UCSD-AML1 (cell line): ENCODE data around the gene LAD1.
A peak's percentile ranks its signal among the peaks of the same experiment; 100 is the strongest.

Source experiments
- DNase-seq: peaks from one replicate; lab custom pipeline; 2025; ENCODE audit not compliant: unreplicated experiment; lab: John Stamatoyannopoulos, UW

The LAD1 gene

DNA sequence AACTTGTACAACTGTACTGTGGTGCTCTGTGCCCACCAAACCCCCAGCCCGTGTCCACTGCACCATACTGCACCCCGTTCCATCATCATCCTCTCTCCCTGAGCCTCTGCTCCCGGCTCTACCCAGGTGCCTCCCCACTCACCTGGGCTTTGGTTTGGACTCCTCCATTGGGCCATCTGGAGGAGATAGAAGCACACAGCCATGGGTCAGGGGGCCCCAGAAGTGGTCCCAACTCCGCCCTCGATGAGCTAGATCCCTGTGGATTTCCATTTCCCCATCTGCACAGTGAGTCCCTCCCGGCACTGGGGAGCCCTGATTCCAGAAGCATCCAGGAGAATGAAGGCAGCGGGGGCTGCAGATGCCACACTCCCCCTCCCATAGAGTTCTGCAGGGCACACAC is 32.4 kb downstream of the LAD1 start:
- no peak for DNase-seq

DNA sequence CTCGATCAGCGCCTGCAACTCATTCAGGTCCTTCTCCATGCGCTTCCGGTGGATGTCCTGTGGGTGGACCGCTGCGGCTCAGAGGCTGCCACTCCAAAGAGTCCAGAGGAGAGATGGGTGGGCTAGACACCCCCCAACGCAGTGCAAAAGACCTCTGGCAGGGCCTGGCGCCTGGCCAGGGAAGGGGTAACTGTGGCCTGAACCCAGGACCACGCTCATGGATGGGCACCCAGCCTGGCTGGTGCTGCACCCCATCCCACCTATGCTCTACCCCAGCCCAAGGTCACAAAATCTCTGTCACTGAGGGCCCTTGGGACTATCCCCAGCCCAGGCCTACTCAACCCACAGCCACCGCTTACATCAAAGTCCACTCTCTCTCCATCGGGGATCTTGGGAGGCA is 33.9 kb downstream of the LAD1 start:
- no peak for DNase-seq

DNA sequence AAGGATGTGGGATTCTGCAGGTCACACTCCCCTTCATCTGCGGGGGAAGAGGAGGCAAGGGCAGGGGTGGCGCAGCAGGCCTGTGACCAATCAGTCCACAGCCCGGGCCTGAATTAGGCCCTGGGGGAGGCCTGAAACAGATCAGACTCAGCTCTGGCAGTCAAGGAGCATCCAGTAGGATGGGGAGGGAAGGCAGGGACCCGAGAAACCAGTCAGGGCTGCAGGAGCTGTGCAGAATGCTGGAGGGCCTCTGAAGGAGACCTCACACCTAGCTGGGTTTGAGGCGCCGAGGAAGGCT is 34.4 kb downstream of the LAD1 start:
- DNase-seq: no peak

DNA sequence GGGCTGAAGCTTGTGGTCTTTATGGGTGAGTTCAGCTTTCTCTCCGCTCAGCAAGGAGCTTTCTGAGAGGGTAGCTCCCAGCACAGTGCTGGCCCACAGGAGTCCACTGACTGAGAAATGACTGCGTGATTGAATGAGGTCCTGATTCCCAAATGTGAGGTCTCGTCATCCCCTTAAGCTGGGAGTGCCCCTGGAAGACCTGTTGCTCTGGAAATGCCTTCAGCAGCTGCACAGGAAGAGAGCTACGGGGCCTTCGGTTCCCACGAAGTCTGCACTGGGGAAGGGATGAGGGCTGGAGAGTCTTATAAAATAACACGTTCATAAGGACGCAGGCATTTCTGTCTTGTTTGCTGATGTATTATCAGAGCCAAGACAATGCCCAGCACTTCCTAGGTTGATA is 35.7 kb downstream of the LAD1 start:
- DNase-seq: no peak

DNA sequence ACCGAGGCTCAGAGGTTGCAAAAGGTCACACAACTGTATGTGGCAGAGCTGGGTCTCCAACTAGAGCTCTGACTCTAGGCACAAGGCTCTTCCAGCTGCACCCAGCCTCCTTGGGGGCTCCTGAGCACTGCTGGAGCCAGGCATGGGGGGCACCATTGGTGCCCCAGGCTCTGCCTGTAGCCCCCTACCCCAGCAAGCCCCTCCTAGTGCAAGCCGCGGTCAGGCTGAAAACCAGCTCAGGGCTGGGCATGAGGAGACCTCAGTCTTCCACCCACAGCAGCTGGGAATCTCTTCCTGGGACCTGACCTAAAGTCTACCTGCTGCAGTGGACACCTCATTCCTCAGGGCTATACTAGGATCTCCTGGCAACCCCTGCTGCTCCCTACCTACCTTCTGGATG is 36.2 kb downstream of the LAD1 start:
- DNase-seq: no peak

DNA sequence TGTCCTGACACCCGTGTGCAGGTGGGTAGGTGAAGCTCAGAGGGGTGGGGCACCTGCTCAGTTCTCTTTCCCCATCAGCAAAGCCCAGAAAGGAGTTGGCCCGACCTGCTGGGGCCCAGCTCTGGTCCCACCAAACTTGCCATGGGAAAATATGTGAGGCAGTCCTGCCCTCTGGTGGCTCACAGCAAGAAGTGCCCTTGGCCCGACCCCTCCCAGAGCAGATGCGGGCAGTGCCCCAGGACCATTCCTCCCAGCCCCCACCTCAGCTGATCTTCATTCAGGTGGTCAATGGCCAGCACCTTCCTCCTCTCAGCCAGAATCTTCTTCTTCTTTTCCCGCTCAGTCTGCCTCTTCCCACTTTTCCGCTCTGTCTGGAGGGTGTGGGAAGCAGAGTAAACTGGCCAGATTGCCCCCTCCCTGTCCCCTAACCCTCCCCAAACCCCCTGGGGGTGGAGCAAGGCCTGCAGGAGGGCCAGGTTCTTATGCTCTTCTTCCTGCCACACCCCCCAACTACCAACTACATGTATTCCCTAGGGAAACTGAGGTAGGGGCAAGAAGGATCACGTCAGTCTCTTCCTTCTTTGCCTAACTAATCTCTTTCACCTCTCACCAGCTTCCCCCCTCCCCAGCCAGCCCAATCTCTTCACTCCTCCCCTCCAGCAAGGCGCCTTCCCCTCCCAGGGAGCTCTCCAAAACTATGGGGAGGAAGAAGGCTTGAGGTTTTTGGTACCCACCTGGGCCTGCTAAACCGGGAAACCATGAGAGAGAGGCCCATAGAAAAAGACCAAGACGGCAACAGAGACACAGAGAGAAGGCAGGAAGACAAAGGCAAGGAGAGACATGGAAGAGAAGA is 37.2 kb downstream of the LAD1 start:
- DNase-seq: peak; percentile 28

DNA sequence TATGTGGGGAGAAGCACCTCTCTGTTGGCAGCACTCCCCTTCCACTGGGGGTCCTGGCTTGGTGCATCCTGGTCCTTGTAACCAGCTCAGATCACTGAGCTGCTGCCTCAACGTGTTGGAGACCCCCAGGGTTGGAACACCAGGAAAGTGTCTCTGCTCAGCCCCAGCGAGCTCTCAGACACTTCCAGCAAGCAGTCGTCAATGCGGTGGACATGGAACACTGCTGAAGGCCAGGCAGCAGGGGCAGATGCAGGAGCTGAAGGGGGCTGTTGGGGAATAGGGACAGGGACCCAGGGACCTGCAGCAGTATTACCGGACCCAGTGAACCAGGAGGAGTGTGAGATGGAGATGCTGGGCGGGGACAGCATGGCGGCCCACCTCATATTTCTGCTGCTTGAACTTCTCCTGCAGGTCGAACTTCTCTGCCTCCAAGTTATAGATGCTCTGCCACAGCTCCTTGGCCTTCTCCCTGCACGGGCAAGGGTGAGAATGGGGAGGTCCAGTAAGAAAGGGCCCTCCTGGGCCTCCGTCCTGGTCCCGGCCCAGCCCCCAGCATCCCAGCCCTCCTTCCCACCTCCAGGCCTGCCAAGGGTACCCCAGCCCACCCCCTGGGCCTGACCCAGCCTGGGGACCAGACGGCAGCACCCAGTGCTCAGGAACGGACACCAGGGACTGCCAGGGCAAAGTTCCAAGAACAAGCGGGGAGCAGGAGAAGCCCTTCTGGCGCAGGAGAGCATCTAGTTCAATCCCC is 38.0 kb downstream of the LAD1 start:
- DNase-seq: no peak

DNA sequence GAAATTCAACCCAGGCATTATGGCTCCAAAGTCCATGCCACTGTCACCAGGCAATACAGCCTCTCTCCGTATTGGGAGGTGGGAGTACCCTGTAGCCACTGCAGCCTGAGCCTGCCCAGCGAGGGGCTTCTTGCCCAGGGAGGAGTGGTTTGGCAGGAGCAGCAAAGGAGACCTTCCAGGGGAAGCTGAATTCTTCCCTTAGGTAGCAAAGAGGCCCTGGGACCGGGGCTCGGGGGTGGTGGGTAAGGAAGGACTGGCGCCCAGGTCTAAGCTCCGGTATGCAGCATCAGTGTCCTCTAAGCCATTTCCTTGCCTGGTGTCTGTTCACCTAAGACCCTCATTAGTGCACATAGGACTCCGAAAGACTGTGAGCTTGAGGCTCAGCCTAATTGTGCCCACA is 38.6 kb downstream of the LAD1 start:
- DNase-seq: no peak

DNA sequence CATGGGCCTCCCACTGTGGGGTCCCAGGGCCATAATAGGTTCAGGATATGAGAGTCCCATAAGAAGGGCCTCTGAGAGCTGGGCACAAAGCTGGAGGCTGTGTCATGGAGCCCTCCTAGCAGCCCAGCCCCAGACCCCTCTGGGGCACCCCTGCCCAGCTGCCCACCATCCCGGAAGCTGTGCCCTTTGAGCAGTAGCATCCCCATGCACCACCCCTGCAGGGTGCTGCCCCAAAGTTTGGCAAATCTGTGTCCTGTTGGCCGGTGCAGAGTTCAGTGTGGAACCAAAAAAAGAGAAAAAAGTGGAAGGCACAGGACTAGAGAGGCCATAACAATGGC is 39.3 kb downstream of the LAD1 start:
- DNase-seq: no peak

DNA sequence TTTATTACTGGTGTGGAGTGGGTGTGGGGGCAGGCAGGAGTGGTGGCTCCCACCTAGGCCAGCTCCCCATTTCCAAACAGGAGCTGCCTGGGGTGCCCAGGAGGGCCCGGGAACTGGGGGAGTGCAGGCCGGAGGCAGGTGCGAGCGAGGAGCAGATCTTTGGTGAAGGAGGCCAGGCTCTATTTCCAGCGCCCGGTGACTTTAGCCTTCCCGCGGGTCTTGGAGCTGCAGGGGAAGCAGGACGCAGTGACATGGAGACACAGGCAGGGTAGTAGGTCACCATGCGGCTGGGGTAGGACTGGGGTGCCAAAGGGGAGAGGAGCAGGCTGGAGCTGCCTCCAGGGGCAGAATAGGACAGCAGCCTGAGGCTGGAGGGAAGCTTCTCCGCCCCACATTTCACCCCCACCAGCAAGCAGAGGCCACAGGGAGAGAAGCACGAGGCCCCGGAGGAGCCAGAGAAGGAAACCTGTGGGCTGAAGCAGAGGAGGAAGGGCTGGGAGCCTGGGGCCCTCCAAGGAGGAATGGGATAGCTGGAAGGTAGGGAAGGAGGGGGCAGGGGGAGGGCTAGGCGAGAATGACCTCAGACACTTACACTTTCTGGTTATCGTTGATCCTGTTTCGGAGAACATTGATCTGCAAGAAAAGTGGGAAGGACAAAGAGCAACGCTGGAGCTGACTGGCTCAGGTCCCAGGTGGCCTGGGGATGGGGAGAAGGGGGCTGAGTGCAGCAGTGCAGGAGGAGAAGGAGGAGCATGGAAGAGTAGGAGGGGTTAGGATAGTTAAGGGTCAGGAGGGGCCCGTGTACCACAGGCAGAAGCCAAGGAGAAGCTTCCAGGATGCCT is 39.9 kb downstream of the LAD1 start:
- DNase-seq: no peak

DNA sequence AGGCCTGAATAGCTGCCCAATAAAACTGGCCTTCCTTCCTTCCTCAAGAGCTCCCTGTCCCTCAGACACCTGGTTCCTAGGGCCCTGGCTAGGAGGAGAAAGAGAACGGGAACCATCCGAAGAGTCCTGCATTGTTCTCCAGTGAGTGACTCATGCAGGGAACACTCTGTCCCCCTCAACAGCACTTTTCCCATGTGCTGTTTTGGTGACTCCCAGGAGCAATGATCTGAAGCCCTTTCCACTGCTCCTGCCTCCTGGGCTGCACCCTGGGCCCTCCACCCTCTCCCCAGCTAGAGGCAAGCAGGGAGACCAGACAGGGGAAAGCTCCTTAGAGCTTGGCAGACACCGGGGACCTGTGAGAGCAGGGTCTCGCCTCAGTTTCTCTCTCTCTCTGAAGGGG is 40.5 kb downstream of the LAD1 start:
- DNase-seq: no peak

DNA sequence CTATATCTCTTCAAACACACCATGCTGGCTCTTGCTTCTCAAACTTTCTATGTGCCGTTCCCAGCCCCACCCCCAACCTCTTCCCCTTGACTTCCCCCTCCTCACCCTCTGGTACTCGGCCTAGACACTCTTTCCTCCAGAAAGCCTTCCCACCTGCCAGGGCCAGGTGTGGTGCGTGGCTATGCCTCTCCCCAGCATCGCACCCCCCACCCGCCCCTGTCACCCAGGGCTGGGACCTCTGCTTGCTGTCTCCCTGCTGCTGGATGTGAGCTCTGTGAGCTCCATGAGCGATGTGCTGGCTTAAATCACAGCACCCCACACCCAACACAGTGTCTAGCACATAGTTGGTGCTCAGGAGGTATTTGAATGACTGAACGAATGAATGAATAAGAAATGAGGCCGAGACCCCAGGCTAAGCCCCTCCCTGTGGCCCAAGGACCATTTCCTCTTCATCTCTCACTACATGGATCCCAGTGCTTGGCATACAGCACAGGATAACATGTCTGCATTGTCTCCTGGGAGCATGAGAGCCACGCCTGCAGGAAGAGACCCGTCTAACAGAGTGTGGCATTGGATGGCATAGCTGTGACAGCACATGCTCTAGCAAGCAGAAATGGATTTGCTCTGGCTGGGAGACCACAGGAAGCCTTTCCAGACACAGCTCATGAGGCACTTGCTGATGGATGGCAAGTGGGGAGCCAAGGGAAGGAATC is 41.3 kb downstream of the LAD1 start:
- DNase-seq: no peak

DNA sequence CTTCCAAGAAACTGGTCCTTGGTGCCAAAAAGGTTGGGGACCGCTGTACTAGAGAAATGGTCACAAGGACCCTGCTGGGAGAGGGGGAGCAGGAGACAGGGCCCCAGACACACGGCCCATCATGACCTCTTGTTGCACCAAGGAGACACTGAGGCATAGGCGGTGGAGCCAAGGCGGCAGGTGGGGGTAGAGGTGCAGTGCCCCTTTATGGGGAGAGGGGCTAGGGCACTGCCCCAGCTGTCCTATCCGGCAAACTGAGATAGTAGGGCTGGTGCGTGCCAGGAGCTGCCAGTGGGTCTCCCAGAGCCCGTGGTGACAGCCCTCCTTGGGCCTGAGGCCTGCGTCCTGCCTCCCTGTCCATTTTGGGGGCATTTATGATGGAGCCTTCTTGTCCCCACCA is 41.9 kb downstream of the LAD1 start:
- no peak for DNase-seq

DNA sequence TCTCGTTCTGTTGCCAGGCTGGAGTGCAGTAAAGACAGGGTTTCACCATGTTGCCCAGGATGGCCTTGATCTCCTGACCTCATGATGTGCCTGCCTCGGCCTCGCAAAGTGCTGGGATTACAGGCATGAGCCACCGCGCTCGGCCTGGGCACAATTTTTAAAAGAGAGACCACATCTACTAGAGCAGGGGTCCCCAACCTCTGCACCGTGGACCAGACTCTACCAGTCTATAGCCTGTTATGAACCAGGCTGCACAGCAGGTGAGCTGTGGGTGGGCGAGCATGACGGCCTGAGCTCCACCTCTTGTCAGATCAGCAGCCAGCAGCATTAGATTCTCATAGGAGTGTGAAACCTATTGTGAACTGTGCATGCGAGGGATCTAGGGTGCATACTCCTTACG is 42.4 kb downstream of the LAD1 start:
- DNase-seq: no peak

DNA sequence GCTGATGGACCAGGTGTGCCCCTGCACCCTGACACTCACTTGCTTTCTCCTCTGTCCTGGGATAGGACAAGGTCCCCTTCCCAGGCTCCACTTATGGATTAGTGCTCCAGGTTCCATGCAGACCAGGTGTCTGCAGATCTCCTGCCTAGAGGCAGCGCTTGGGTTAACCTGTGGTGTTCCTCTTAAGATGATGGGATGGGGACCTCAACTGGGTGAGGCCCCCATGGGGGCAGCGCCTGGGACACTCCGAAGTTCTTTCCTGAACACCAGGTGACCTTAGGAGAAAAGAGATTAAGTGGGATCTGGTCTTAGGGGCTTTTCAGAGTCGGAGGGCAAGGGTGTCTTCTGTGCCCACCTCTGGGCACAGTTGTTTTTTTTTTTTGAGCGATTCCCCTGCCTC is 42.9 kb downstream of the LAD1 start:
- no peak for DNase-seq

DNA sequence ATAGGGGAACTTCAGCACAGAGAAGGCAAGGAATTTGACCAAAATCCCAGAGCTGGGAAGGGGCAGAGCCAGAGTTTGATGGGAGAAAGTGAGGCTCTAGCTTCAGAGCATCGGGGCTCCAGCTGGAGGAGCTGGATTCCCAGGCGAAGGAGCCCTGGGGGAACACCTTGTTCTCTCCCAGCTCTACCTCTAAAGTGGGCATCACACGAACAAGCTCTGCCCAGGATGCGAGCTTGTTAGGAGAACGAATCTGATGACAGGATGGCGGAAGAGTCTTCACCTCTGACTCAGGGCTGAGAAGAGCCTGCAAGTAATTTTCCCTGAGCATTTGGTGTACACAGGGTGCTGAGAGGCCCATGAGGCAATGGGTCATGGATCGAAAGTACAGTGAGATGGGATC is 43.7 kb downstream of the LAD1 start:
- no peak for DNase-seq

DNA sequence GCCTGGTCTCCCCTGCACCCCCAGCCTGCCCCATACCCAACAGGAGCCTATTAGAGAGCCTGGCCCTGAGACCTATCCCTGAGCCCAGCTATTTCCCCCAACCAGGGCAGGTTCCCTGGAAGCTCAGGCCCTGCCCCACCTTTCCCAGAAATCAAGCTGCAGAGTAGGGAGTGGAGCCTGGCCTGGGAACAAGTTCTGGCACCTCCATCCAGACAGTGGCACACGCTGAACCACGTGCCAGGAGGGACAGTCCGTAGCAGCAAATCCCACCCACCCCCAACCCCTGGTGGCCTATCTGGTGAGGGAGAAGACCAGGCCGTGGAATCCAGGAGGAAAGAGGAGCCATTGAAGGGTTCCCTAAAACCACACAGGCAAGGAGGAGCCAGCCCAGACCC is 44.2 kb downstream of the LAD1 start:
- no peak for DNase-seq

DNA sequence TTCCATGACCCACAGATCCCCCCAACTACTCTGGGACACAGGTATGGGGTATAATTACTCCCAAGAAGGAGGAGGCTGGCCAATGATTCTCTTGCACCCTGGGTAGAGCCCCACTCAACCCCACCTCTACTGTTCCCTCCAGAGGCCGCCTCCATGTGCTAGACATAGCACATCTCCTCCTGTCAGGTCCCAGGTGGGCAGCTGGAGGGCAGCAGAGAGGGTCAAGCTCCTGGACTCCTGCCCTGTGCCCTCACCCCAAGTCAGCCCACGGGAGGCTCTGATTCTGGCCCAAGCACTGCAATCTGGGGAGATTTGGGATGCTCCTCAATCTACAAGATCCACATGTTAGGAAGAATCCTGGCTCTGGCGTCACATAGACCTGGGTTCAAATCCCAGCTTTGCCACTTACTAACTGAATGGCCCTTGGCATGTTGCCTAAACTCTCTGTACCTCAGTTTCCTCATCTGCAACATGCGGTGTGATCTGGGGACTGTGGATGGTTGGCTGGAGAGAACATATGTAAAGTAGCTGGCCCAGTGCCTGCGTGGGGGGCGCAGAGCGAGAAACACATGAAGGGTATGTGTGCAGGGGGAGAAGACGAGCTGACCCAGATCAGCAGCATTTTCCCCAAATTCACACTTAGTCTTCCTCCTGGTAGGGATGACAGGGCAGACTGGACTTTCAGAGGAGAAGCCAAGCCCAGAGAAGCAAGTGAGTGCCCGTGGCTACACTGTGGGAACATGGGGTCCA is 44.8 kb downstream of the LAD1 start:
- DNase-seq: no peak

DNA sequence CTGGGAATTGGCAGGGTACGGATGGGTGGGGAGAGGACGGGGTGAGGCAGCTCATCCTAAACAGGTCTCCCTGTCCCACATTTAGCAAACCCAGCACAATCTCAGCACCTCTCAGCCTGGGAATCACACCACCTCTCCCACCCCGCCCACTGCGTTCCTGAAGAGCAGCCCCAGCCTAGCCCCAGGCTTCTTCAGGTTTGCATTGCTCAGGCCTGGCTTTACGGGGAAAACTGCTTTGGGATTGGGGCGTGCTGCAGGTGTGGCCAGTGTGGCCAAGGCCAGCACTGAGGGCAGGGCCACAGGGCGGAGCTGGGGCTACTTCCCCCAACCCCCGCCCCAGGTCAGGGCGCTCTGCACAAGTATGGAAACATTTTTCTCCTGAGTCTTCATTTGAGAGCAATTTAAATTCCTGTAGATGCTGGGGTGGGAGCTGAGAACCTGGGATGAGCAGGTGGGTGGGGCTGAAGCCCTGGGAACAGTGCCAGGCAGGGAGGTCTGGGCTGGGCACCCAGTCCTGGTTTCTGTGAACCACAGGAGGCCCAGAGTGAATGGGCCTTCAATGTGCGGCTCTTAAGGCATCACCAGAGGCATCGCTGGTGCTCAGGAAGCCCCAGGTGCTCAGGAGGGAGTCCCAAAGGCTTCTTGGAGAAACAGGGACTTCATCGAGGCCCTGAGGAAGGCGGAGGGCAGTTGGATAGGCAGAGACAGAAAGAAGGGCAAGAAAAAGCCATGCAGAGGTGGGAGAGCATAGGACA is 45.8 kb downstream of the LAD1 start:
- no peak for DNase-seq

DNA sequence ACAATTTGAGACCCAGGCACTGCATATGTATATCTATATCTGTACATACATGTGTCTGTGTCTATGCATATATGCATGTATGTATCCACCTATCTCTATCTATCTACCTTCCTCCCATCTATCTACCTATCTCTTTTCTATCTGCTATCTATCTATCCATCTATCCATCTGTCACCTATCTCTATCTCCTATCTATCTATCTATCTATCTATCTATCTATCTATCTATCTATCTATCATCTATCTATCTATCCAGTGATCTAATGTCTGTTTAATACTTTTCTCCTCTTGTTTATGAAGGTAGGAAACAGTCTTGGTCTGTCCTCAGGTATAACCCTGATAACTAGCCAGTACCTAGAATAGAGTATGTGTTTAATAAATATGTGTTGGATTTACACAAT is 47.5 kb downstream of the LAD1 start:
- DNase-seq: no peak
